ENCODE data around the gene KCTD1.

GRCh38 chr18:26549263-26550094 lies 1.1 kb upstream of the KCTD1 start:
- TF ChIP-seq CTCF (IDR thresholded peaks at IDR 0.05; ENCODE audit: control extremely low read depth in 1 of 3, insufficient read depth in 1 of 3, low read depth in 1 of 3, low read length in 3 of 3) (no peak), EZH2 (IDR thresholded peaks at IDR 0.05; ENCODE audit: low read depth, low read length, severe bottlenecking) (no peak), RBBP5 (IDR thresholded peaks at IDR 0.05; ENCODE audit: borderline replicate concordance, low read depth, low read length) (peak; percentile 86; the same call in 1 of the 2 replicates), ZNF274 (IDR thresholded peaks at IDR 0.05; ENCODE audit: borderline replicate concordance, extremely low read depth, low read length) (no peak), POLR2AphosphoS5 (IDR thresholded peaks at IDR 0.05; ENCODE audit: low read depth, low read length) (no peak), POLR2A (IDR thresholded peaks at IDR 0.05; ENCODE audit: control extremely low read depth in 1 of 2, low read depth in 2 of 2, low read length in 2 of 2) (no peak), ATF3 (IDR thresholded peaks at IDR 0.05; ENCODE audit: insufficient read depth, low read depth, low read length) (no peak), JUN (IDR thresholded peaks at IDR 0.05; ENCODE audit: low read depth, low read length) (no peak), SIX5 (IDR thresholded peaks at IDR 0.05; ENCODE audit: low read depth, low read length) (no peak), HDAC2 (IDR thresholded peaks at IDR 0.05; ENCODE audit: borderline replicate concordance in 1 of 2, low read depth in 2 of 2, low read length in 2 of 2) (0 out of 4 replicates have a peak, but pooled peaks of 1 of the 2 experiments have one; percentile 13), SP1 (IDR thresholded peaks at IDR 0.05; ENCODE audit: low read depth, low read length) (no peak), YY1 (IDR thresholded peaks at IDR 0.05; ENCODE audit: low read depth, low read length) (no peak), TAF1 (IDR thresholded peaks at IDR 0.05; ENCODE audit: low read depth, low read length) (0 out of 2 replicates have a peak, but pooled peaks have one; percentile 41)

Measured in H1 (cell line).